Omental fat pad (tissue), 4 donors: ENCODE data around the gene PHF21B. TPM values are rescaled to one million over a fixed set of nuclear protein-coding genes. Genes with fewer than 3 reads are reported as not detected.
"Not testable (repeated sequence)": the region's sequence is repeated elsewhere in the genome, so short reads cannot be mapped to it uniquely, and the experiment has no call there.

Experiments used
- ATAC-seq: fragments of 150-250 bp; one replicate; pipeline ENCODE4 v1.9.1; 2016; ENCODE audit warnings: mild to moderate bottlenecking, moderate library complexity; ENCODE audit not compliant: low FRiP score
- DNase-seq: peaks from one replicate; pipeline ENCODE4 v3.0.0-alpha.2; 2019; ENCODE audit warnings: low spot score
- CTCF ChIP-seq, 3 donors: fragments of 450-650 bp; IDR thresholded peaks; one replicate each; pipeline ENCODE4 v1.5.1; 2016 to 2017; ENCODE audit warnings: antibody characterized with exemption in 3 of 3, mild to moderate bottlenecking in 3 of 3, moderate library complexity in 2 of 3
- total RNA-seq, 4 donors: library from RNA; depleted of rRNA; stranded (reverse); fragments of >200 nt; gene quantifications; one replicate each; pipeline ENCODE4 v1.1.0, GENCODE V29; 2016

PHF21B gene
- total RNA-seq, 4 donors from 2014 or later, result 0.44 TPM; not detected in 3

- no peak for TF ChIP-seq CTCF (IDR thresholded peaks at IDR 0.05)
- ATAC-seq (no peak), DNase-seq (no peak)
These were observed 40.0 kb downstream of the PHF21B start for GRCh38 chr22:44969817-44970216.

- ATAC-seq (no peak), DNase-seq (no peak)
- TF ChIP-seq CTCF (IDR thresholded peaks at IDR 0.05), result no peak
These were observed 41.1 kb downstream of the PHF21B start for GRCh38 chr22:44968736-44969135.

- no peak for DNase-seq
- no peak for TF ChIP-seq CTCF (IDR thresholded peaks at IDR 0.05)
- ATAC-seq, result no peak
These were observed 44.6 kb downstream of the PHF21B start for GRCh38 chr22:44965171-44965570.

- DNase-seq (no peak), ATAC-seq (no peak)
- TF ChIP-seq CTCF (IDR thresholded peaks at IDR 0.05), result no peak
These were observed 45.1 kb downstream of the PHF21B start for GRCh38 chr22:44964722-44965078.

- DNase-seq (no peak), ATAC-seq (no peak)
- TF ChIP-seq CTCF (IDR thresholded peaks at IDR 0.05), result no peak
These were observed 45.7 kb downstream of the PHF21B start for GRCh38 chr22:44963832-44964721.

GRCh38 chr22:44962741-44963454, 46.9 kb downstream of the PHF21B start:
- no peak for TF ChIP-seq CTCF (IDR thresholded peaks at IDR 0.05)
- DNase-seq, result no peak
- no peak for ATAC-seq

- not testable (repeated sequence) for ATAC-seq, DNase-seq
These were observed 48.1 kb downstream of the PHF21B start for GRCh38 chr22:44961682-44962081.
